SKM-1 treated with dmso at 0.1 percent for 144 hours (cell line): ENCODE data around the gene TP53AIP1.

ENCODE experiments used
- DNase-seq: peaks from one replicate; lab custom pipeline; 2025; ENCODE audit not compliant: unreplicated experiment; lab: John Stamatoyannopoulos, UW

TP53AIP1 gene

GRCh38 chr11:128943428-128943976 is 831 bp upstream of the TP53AIP1 start:
- DNase-seq, result no peak

DNA sequence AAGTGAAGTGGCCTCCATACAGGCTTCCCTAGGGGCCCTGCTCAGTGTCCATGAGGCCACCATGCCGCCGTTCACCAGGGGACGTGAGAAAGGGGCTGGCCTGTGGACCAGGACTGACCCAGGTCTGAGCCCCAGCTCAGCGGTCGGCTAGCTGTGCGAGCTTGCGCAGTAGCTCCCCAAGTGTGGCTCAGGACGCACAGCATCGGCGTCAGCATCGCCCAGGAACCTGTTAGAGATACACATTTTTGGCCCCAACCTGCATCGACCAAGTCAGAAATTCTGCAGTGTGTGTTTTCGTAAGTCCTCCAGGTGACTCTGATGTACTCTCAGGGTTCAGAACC is 429 bp downstream of the TP53AIP1 start:
- DNase-seq, result no peak

DNA sequence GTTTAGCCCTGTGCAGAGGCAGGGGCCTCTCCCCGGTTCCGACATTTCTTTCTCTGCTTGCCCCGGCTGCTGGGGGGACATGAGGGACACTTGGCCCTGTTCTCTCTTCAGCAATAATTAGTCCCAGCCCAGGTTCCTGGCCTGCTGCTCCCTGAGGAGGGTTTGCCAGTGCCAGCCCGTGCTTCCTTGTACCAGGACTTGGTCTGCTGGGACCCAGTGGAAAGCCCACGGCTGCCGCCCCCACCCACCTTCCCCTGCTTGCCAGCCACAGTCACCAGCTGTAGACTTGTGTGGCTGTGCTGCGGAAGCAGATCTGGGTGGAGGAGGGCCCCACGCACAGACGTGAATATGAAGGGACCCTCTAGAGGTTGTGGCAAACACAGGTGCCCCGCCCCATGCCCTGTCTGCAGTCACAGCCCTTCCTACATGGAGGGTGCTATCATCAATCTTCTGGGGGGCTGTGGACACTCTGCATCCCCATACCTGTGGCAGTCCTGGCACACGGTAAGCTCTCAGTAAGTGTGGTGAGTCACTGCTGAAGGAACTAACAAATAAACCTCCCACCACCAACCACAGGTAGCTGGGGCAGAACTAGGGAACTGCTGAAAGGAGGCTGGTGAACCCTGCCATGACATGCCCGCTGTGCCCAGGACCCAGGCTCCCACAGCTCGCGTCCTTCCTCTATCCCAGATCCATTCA is 949 bp downstream of the TP53AIP1 start:
- no peak for DNase-seq

DNA sequence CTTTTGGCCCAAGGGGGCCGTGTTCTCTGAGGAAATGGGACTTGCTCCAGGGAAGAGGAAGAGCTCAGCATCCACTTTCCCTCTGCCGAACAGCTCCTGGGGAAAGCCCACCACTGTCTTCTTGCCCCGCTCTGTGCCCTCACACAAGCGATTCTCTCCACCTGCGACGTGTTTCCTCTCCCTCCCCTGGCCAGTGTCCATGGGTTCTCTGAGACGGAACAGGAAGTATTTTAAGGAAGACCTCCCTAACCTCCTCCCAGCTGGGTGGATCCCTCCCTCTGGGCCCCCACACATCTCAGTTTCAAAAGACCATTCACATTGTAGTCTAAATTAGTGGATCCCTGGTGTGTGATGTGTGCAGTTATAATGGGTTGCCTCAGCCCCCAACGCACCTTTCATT is 1.6 kb downstream of the TP53AIP1 start:
- no peak for DNase-seq

GRCh38 chr11:128940603-128941002 is 2.1 kb downstream of the TP53AIP1 start:
- DNase-seq, result no peak

DNA sequence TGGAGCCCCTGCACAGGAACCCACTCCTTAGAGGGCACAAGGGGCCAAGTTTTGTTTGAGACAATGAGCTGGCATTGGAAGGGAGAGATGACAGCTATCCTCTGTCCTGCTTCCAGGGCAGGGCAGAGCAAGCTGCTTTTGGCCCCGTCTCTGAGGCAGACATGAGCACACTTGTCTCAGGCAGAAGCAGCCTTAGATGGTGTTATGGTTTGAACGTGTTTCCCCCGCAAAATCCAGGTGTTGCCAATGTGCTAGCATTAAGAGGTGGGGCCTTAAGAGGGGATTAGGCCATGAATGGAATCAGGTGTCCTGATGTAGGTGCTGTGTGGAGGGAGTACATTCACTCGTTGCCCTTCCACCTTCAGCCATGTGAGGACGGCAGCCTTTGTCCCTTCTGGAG is 2.5 kb downstream of the TP53AIP1 start:
- DNase-seq, result no peak

- DNase-seq, result no peak
Measured at GRCh38 chr11:128939591-128939990, 3.1 kb downstream of the TP53AIP1 start.

- no peak for DNase-seq
Measured at GRCh38 chr11:128938156-128938885, 4.3 kb downstream of the TP53AIP1 start.

GRCh38 chr11:128937480-128937879 is 5.2 kb downstream of the TP53AIP1 start:
- no peak for DNase-seq

- DNase-seq, result no peak
Measured at GRCh38 chr11:128936606-128937251, 5.9 kb downstream of the TP53AIP1 start.

DNA sequence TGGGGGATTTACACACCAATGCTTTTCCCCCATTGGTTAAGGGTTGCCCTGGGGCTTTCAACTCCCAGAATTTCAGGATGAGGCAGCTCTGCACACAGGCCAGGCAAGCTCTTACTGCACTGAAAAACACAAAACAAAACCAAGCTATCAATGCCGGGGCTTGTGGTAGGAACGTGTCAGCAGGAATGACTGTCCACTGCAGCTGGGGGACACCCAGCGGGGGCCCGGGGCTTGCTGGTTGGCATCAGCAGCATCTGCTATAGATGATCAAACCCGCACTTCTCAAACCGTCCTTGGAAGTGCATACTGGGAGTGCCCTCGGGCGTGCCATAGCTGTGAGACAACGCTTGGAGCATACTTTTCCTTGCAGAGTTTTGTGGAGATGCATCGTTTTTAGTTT is 7.7 kb downstream of the TP53AIP1 start:
- DNase-seq, result no peak

DNA sequence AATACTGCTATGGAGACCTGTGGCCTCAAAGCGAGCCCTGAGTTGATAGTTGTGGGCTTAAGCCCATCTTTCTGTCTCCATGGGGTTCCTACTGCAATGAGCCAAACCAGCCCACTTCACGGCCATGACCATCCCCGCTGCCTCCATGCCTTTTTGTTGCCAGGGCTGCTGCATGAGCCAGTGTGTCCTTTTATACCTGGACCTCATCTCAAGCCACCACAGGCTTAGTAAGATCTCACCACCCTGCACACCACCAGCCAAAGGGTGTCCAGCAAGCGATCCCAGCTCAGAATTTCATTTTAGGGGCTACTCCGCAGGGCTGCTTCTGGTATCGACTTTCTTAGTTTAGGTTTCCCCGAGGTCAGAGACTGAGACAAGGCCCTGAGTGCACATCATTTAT is 8.3 kb downstream of the TP53AIP1 start:
- no peak for DNase-seq

DNA sequence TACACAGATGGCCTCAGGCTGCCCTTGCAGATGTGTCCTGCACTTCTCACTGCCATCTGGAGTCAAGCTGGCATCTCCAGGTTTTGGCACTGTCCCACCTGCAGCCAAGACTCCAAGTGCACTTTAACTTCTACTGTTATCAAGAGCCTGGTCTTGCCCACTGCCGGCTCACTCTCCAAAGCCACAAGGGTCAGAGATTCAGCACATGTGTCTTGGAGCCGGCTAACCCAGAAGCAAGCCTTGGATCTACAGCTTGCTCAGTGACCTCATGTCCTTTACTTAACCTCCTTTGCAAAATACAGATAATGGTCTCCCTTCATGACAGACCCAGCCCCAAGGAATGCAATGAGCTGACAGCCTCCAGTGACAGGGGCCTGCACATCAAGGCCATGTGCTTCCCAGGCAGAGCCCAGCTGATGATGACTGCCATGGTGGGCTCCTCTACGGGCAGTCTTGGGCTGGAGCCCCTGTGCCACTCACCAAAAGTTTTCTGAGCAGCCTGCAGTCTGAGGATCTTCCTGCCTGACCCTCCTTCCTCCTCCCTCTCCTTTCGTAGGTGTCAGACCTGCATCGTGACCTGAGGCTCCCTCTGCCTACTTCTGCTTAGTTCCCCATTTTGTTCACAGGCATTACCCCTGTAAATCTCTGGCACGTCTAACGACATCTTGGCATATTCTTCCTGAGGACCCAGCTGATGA is 9.0 kb downstream of the TP53AIP1 start:
- no peak for DNase-seq

DNA sequence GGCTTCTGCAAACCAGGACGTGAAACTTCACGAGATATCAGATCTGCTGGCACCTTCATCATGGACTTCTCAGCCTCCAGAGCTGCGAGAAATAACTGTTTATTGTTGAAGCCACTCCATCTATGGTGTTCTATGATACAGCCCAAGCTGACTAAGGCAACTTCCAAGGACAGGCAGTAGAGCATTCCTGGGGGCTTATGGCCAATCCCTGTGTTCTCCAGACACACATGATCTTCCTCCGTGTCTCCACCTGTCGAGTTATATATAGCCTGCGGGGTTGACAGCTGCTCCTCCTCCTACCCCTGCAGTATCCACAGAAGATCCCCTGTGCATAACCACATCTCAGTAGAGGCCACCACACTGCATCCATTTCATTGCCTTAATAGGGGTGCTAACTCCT is 11.0 kb downstream of the TP53AIP1 start:
- DNase-seq, result no peak

DNA sequence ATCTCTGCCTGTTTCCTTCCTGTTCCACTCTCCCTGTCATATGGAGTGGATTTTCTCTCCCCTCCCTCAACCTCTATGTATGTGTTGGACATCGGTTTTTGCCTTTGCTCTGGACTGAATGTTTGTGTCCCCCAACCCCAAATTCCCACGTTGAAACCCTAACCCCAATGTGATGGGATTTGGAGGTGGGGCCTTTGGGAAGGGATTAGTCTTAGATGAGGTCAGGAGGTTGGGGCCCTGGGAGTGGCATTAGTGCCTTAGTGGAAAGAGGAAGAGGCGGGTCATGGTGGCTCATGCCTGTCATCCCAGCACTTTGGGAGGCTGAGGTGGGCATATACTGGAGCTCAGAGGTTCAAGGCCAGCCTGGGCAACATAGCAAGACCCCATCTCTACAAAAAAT is 11.6 kb downstream of the TP53AIP1 start:
- no peak for DNase-seq

- DNase-seq, result no peak
Measured at GRCh38 chr11:128929991-128930390, 12.7 kb downstream of the TP53AIP1 start.

DNA sequence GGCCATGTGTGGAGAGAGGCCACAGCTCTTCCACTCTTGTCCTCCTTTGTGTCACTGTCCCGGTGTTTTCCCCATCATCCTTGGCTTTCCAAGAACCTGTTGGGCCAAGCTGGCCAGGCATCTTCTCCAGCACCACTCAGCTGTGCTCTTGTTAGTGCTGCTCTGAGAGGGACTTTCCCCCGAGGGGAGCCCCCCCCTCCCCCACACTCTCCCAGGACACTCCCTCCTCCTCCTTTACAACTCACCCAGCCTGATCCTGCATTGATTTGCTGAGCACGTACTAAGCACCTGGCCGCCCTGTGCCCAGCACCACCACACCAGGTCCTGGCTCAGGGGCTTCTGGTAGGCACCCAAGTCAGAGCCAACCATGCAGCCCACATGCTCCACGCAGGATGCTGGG is 13.2 kb downstream of the TP53AIP1 start:
- DNase-seq, result no peak

DNA sequence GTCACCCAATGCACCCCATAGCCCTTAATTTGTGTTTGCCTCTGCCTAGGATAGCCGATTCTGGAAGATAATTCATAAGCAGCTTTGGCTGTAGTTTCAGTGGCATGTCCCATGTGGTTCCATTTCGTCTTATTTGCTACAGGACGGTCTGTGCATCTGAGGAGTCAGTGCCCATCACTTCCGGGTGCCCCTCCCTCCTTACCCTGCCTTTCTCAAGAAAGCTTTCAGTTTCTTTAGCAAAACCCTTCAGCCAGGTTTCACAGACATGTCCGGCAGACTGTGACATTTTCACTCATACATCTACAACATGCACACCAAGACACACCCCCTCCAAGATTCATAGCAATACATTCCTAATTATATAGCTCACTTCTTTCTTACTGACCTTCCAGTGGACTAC is 14.3 kb downstream of the TP53AIP1 start:
- no peak for DNase-seq

DNA sequence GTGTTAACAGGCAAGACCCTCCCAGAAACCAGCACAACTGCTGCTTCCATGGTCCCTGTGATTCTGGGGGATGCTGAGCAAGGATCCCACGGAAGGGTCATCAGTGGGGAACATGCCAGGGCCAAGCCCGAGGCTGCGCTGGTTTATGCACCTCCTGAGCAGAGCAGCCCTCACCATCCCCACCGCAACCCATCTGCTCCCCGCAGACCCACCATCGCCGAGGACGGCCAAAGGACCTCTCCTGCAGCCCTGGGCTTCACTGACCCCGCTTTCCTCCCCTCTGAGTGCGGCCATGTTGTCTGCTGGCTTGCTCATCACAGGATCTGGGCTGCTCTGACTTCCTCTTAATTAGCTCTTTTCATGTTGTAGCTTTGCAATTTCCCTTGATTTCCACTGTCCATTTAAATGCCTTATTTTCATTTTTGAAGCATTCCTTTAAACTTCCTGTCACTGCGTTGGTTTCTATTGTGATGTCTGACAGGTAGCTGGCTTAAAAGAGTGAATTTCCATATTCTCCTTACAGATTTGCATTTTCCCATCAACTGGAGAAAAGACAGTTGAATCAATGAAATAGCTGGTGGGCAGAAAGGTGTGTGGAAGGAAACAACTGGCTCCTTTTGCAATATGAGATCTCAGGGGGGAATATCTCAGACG is 14.9 kb downstream of the TP53AIP1 start:
- no peak for DNase-seq

DNA sequence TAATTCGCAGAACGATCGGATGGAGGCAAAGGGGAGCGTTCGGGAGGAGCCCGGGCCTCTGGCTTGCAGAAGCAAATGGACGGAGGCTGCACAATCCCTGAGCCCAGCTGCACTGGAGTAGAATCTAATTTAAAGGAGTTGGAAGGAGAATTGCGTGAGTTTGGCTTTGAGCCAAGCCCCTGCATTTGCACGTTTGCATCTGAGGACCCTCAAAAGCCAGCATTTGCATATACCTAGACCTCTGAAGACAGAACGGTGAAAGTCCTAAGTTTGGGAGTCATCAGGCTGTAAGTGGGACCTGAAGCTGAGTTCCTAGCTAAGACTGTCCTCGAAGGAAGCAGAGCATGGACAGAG is 15.6 kb downstream of the TP53AIP1 start:
- DNase-seq, result no peak

- DNase-seq, result no peak
Measured at GRCh38 chr11:128926437-128927107, 16.1 kb downstream of the TP53AIP1 start.
